Adipocyte (in vitro differentiated cells): ENCODE results near the gene TRPC6.
A peak's percentile ranks its signal among the peaks of the same experiment; 100 is the strongest.

ENCODE experiments used
- DNase-seq: peaks from one replicate; pipeline ENCODE4 v3.0.0-alpha.2; 2015; ENCODE audit warnings: low read depth
- H3K27me3 ChIP-seq: replicated peaks from 2 replicates; pipeline ENCODE4 v1.7.0; 2013; ENCODE audit warnings: mild to moderate bottlenecking, low read length, moderate library complexity; ENCODE audit not compliant: control insufficient read depth, insufficient read depth
- H3K36me3 ChIP-seq: 2 replicates; pipeline ENCODE4 v1.7.0; 2013; ENCODE audit warnings: low read length, mild to moderate bottlenecking, moderate library complexity; ENCODE audit not compliant: control insufficient read depth, insufficient read depth, severe bottlenecking
- H3K4me1 ChIP-seq: 2 replicates; pipeline ENCODE4 v1.7.0; 2013; ENCODE audit warnings: mild to moderate bottlenecking, low read length, moderate library complexity; ENCODE audit not compliant: control insufficient read depth, insufficient read depth
- H3K4me3 ChIP-seq: 2 replicates; pipeline ENCODE4 v1.7.0; 2013; ENCODE audit warnings: mild to moderate bottlenecking, low read length, moderate library complexity
- H3K9ac ChIP-seq: 2 replicates; pipeline ENCODE4 v1.7.0; 2013; ENCODE audit warnings: mild to moderate bottlenecking, low read length, moderate library complexity
- H3K9me3 ChIP-seq: 2 replicates; pipeline ENCODE4 v1.7.0; 2013; ENCODE audit warnings: mild to moderate bottlenecking, low read length, moderate library complexity; ENCODE audit not compliant: control insufficient read depth

The TRPC6 gene

DNA sequence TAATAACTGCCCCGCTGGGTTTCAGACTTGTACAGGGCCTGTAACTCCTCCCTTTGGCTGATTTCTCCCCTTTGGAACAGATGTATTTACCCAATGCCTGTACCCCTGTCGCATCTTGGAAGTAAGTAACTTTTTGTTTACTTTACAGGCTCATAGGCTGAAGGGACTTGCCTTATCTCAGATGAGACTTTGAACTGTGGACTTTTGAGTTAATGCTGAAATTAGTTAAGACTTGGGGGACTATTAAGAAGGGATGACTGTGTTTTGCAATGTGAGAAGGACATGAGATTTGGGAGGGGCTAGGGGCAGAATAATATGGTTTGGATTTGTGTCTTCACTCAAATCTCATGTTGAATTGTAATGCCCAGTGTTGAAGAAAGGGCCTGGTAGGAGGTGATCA, 62.0 kb downstream of the TRPC6 start:
- Histone ChIP-seq H3K4me3 (no peak overlapping the region), H3K4me1 (no peaks in the 10 kb centered on the region), H3K9me3 (no peaks in the 10 kb centered on the region), H3K27me3 (no peaks in the 10 kb centered on the region), H3K36me3 (no peaks in the 10 kb centered on the region), H3K9ac (no peak overlapping the region)
- DNase-seq = no peak

DNA sequence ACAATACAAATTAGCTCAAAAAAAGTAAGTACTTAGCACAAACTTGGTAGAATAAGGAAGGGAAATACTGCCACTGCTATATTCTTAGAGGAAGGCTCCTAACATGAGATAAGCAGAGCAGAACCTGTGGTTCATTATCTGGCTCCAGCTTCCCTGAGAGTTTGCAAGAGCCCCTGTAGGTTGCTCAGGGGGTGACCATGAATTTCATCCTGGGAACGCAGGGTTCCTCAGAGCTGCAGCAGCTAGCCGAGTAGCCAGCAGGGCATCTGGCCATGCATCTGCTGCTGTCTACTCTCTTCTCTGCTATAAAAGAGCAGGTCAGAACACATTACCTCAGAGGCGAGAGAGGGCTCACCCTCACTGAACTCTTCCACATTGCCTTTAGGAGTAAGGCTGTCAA, 67.3 kb downstream of the TRPC6 start:
- Histone ChIP-seq H3K36me3 (no peaks in the 10 kb centered on the region), H3K4me1 (no peaks in the 10 kb centered on the region), H3K9ac (no peak overlapping the region), H3K4me3 (no peak overlapping the region), H3K9me3 (no peaks in the 10 kb centered on the region), H3K27me3 (no peaks in the 10 kb centered on the region)
- DNase-seq = no peak

DNA sequence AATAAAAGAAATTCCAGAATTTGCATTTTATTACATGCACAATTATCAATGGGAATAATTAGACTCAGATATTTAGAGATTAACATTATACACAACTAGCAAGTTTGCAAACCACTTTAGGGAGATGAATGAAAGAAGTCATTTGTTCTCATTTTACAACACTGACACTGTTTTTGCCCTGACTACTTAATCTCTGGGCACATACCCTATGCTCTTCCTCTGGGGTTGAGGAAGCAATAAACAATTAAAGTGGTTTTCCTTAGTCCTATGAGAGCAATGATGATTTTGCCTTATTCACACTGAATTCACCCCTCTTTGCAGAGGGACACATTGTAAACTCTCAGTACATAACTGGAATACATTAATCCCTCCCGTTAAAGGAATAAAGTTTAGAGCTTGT, 72.7 kb downstream of the TRPC6 start:
- H3K4me3 ChIP-seq = no peak overlapping the region
- no peak for DNase-seq
- no peak overlapping the region for H3K9ac ChIP-seq
- no peaks in the 10 kb centered on the region for H3K4me1 ChIP-seq
- H3K9me3 ChIP-seq = no peaks in the 10 kb centered on the region
- no peaks in the 10 kb centered on the region for H3K27me3 ChIP-seq
- no peaks in the 10 kb centered on the region for H3K36me3 ChIP-seq

DNA sequence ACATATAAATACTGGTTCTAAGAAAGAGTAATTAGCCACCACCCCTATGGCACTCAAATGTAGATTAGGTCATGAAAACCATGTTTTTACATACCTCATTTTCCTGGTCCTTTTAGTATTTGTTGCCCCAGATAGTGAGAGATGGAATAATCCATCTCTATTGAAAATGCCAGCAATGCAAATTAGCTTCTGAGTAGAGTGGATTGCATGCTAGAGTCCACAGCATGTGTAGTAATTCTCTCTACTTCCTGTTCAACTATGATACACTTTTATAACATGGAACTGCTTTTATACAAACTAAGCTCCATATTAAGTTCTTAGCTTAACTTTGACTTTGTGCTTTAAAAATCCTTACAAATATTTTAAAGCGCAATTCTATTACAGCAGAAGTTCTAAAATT, 73.2 kb downstream of the TRPC6 start:
- Histone ChIP-seq H3K4me1 (no peaks in the 10 kb centered on the region), H3K9ac (no peak overlapping the region), H3K27me3 (no peaks in the 10 kb centered on the region), H3K9me3 (no peaks in the 10 kb centered on the region), H3K36me3 (no peaks in the 10 kb centered on the region), H3K4me3 (no peak overlapping the region)
- no peak for DNase-seq

DNA sequence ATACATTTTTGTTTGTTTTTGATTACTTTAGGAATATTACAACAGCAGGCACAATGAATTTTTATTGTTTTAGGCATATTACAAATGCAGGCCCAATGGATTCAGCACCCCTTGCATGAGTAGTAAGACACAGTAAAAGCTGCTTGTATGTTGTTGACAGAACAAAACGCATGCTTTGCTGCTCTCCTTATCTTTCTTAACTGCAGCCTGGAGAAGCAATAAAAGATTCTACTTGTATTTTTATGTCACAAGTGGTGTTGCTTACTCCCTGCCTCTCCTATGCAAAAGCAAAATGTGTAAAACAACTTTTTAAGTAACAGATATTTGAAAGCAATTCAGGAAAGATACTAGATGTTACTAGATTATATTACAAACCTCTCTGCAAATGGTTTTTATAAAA, 73.9 kb downstream of the TRPC6 start:
- H3K36me3 ChIP-seq = no peaks in the 10 kb centered on the region
- no peak for DNase-seq
- H3K27me3 ChIP-seq = no peaks in the 10 kb centered on the region
- H3K9me3 ChIP-seq = no peaks in the 10 kb centered on the region
- no peaks in the 10 kb centered on the region for H3K4me1 ChIP-seq
- H3K9ac ChIP-seq = no peak overlapping the region
- H3K4me3 ChIP-seq = no peak overlapping the region

DNA sequence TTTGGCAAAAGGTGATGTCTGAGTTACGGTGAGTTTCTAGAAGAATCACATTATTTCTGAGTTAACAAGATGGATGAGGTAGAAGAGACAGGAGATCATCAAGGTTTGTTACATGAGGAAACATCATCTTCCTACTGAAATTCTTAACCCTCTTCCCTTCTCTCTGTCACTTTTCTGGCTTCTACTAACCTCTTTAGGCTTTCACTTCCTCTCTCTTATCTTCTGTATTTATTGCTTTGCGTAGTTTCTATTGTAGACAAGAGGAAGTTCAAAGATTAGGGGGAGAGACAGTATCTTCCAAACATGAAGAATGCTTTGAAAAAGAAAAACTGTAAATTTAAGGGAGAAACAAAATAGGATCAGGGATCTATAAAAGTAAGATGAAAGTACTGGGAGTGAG, 75.4 kb downstream of the TRPC6 start:
- Histone ChIP-seq H3K9ac (no peak overlapping the region), H3K4me3 (no peak overlapping the region), H3K27me3 (no peaks in the 10 kb centered on the region), H3K36me3 (no peaks in the 10 kb centered on the region), H3K4me1 (no peaks in the 10 kb centered on the region), H3K9me3 (no peaks in the 10 kb centered on the region)
- no peak for DNase-seq

DNA sequence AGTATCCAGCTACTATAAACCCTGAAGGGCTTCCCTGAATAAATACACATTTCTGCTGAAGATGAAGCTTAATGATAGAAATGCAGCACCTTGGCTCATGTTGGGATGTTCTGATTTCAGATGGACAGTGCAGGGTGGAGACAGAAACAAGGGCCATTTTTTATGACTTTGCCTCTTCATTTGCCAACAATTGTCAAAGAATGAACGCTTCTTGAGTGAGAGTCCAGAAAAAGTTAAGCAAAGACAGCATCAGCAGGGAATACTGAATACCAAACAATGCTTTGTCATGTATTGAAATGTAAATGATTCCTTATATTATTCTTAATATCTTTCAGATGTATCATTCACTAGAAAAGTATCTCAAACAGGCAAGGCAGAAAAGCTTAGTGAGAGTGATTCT, 84.9 kb downstream of the TRPC6 start:
- Histone ChIP-seq H3K27me3 (no peaks in the 10 kb centered on the region), H3K4me3 (no peak overlapping the region), H3K4me1 (no peaks in the 10 kb centered on the region), H3K36me3 (no peaks in the 10 kb centered on the region), H3K9ac (no peak overlapping the region), H3K9me3 (no peaks in the 10 kb centered on the region)
- no peak for DNase-seq

DNA sequence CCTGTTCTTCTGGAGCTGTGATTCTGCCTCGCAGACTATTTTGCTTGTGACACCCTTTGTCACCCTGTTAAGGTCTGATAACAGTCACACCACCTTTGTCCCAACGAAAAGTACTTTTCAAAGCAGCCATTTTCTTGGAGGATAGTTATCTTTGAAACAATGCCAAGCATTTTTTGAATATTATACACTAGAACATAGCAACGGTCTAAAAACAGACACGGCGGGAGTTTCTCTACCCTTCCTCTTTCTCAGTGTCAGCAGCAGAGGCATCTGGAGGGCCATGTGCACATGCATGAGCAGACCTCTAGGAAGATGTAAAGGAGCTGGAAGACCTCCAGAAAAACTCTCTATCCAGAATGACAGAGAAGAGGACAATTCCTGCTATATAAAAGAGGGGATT, 86.5 kb downstream of the TRPC6 start:
- no peak overlapping the region for H3K4me3 ChIP-seq
- H3K27me3 ChIP-seq = no peaks in the 10 kb centered on the region
- no peaks in the 10 kb centered on the region for H3K4me1 ChIP-seq
- no peak overlapping the region for H3K9ac ChIP-seq
- DNase-seq = no peak
- H3K36me3 ChIP-seq = no peaks in the 10 kb centered on the region
- H3K9me3 ChIP-seq = no peaks in the 10 kb centered on the region

DNA sequence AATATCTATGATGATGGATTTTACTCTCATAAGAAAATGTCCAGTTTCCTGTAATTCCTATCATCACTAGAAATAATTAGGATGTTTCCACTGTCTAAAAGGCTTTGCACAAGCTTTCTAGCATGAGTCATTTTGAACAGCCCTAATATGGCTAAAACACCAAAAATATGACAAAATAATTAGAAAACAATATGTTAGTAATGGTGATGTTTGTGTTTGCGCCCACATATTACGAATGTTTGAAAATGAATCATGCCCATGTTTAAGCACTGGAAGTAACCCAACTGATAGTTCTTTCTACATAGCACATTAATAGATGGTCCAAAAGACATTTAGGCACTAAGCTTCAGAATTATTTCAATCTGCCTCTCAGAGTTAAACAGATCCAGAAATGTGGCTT, 96.0 kb downstream of the TRPC6 start:
- no peaks in the 10 kb centered on the region for H3K9me3 ChIP-seq
- H3K4me3 ChIP-seq = no peak overlapping the region
- no peaks in the 10 kb centered on the region for H3K27me3 ChIP-seq
- peak overlapping the region; percentile 39 for H3K9ac ChIP-seq
- H3K36me3 ChIP-seq = no peaks in the 10 kb centered on the region
- H3K4me1 ChIP-seq = peaks cover 12% of the 10 kb centered on the region
- peak; percentile 59 for DNase-seq

DNA sequence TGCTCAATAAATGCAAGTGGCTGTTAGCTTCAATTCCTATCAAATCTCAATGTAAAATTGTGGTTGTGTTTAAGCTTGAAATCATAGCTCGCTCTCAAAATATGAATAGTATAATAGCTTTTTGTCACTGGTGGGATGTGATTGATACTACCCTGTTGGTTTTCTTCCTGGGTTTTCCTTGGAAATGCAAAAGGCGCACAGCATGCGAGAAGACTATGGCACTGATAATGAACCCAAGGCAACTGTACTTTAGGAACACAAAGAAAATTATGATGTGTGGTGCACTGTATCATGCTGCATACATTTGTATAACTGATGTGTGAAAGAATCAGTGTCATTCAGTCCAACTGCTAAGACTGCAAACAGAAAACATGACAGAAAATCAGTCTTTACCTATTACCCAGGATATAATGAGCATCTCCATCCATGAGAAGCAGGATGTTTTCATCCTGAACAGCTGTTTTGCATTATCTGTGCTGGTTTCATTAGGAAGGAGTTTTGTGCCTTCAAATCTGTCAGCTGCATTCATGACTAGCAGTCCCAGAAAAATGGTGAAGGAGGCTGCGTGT, 101.2 kb downstream of the TRPC6 start:
- Histone ChIP-seq H3K36me3 (no peaks in the 10 kb centered on the region), H3K9ac (no peak overlapping the region), H3K4me3 (no peak overlapping the region), H3K27me3 (no peaks in the 10 kb centered on the region), H3K9me3 (no peaks in the 10 kb centered on the region), H3K4me1 (peaks cover 7% of the 10 kb centered on the region)
- no peak for DNase-seq

DNA sequence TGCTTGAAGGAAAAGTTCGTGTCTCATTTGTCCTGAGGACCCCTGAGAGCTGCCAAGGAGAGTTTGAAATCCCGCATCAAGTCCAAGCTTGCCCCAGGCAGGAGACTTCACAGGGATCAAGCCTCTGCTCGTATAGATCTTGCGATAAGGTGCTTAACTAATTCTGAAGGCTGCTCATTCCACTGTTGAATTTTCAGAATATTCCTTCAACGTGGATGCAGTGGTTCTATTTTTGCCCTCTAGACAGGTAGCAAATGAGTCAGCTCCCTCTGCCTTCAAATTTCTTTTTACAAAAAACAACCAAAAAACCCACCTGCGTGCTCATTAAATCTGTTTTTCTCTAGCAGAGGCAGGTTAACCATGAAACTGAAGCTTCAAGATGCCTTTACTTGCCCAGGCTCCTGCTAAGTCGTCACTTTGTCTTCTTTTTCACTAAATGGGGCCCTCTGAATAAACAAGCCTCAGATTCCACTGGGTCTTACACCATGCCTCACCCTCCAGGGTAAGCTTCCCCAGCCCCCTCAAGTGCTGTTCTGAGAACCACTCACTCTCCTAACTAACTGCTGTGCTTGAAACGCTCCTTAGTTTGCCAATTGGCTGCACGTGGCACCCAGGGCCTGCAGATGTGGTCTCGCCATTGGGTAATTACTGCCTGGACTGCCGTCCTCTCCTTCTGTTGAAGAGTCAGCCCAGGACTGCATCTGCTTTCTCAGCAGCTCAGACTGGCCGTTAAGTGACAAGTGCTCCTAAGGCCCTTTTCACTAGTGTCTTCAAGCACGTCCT, 105.0 kb downstream of the TRPC6 start:
- Histone ChIP-seq H3K4me1 (no peaks in the 10 kb centered on the region), H3K27me3 (no peaks in the 10 kb centered on the region), H3K9ac (no peak overlapping the region), H3K9me3 (no peaks in the 10 kb centered on the region), H3K4me3 (no peak overlapping the region), H3K36me3 (no peaks in the 10 kb centered on the region)
- peak; percentile 8 for DNase-seq

DNA sequence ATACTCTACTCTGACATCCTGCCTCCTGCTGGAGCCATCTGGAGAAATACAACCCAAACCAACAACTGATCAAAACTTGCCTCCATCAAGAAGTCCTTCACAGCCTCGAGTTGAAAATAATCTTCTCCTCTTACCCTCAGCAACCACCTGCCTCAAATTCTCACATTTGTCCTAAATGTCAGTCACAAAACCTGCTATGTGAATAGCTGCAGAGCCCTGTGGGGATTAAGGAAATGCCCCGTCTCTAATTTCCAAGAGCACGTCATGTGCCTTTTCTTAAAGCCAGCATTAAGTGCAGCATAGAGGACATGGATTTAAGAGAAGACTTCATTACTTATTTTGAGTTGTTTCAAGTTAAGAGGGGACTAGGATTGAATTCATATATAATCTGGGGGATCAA, 105.9 kb downstream of the TRPC6 start:
- Histone ChIP-seq H3K36me3 (no peaks in the 10 kb centered on the region), H3K4me1 (no peaks in the 10 kb centered on the region), H3K27me3 (no peaks in the 10 kb centered on the region), H3K9ac (no peak overlapping the region), H3K9me3 (no peaks in the 10 kb centered on the region), H3K4me3 (no peak overlapping the region)
- DNase-seq = no peak
